HG02571 (cell line): ENCODE measurements around the gene CRK.
A peak's percentile ranks its signal among the peaks of the same experiment; 100 is the strongest.

Experiments
- ATAC-seq: cut with Tn5 transposase; IDR thresholded peaks from one replicate; pipeline ENCODE4 v1.9.1; 2021; ENCODE audit warnings: mild to moderate bottlenecking, moderate library complexity; ENCODE audit not compliant: unreplicated experiment

The CRK gene

GRCh38 chr17:1455797-1456599 lies at the start of gene CRK:
Gene CRK, minus strand, starts transcription at chr17:1456232. Its CDS starts 115 bp downstream, at chr17:1456117.
- ATAC-seq: peak; percentile 87

DNA sequence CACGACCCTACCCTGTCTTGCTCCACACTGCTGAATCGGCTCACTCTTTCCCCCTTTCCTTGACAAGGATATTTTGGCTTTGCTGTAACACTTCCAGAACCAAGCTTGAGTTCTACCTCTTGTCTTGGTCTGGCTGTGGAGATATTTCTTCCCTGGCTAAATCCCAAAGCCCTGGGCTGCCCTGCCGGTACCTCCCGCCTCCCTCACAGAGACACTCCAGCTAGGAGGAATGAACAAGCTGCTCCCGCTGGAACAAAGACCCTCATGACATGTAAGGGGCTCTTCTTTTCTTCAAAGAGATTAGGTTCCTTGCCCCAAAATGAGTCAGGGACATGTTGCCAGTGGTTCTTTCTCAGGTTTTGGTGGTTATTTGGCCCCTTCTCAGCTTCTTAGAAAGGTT lies 49.6 kb upstream of the CRK start:
- ATAC-seq: no peak

- ATAC-seq: no peak
Measured at GRCh38 chr17:1504866-1505265, 48.8 kb upstream of the CRK start.

DNA sequence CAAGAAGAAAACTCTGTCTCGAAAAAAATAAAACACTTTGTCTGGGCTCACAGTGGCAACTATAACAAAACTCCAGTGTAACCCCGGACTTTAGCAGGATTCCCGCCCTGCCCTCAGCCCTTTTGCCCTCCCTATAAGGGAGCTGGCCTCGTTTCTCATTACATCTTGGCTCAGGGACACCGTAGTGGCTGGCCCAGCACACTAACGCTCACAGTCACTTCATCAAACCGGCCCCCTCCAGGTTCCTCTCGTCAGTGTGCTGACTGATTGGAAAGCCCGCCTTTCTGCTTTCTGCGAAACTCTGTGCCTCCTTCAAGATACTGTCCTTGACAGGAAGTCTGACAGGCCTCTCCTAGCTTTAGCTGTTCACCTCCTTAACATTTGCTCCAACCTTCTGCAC lies 47.7 kb upstream of the CRK start:
- ATAC-seq: no peak

DNA sequence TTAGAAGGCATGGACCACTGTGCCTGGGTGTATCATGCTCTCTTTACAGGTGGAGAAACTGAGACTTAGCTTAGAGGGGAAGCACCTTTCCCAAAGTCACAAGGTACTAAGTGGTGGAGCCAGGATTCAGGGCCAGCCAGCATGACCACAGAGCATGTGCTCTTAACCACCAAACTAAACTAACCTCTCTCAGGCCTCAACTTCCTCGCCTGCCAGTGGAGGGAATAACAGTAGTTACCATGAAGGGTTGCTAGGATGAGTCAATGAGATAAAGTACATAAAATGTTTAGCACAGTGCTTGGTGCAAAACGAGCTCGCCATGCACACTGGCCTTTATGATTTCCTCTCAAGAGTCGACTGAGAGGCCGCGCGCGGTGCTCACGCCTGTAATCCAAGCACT lies 42.8 kb upstream of the CRK start:
- no peak for ATAC-seq

DNA sequence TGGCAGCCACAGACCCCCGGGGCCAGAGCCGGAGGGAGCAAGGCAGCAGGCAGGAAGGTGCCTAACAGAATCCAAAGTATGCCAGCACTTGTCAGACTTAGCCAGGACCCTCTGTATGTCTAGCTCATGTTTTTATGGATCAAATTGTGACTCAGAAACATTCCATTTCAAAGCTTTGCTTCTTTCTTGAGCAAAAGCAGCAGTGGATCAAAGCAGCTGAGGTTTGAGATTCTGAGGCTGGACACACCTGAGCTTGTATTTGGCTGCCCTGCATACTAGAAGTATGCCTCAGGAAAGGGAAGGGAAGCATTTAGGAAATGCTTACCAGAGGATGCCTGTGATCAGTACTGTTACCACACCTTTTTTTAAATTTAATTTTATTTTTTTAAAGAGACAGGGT lies 42.2 kb upstream of the CRK start:
- ATAC-seq: no peak

DNA sequence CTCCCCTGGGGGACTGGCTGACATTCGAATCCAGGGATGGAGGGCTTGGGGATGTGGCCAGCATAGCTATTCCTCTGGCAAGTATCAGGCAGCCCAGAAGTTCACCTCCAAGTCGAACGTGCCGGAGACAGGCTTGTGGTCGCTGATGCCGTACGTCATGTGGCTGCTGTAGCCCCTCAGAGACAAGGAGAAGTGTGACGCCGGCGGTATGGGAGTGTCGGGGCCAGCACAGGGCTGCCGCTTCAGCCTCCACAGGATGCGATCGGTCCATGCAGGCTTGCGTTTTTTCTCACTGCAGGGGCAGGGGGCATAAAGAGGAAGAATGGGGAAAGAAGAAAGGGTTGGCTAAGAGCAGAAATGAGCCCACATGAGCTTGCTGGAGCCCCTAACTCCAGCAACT lies 41.8 kb upstream of the CRK start:
- no peak for ATAC-seq

GRCh38 chr17:1496869-1497268 lies 40.8 kb upstream of the CRK start:
- no peak for ATAC-seq

DNA sequence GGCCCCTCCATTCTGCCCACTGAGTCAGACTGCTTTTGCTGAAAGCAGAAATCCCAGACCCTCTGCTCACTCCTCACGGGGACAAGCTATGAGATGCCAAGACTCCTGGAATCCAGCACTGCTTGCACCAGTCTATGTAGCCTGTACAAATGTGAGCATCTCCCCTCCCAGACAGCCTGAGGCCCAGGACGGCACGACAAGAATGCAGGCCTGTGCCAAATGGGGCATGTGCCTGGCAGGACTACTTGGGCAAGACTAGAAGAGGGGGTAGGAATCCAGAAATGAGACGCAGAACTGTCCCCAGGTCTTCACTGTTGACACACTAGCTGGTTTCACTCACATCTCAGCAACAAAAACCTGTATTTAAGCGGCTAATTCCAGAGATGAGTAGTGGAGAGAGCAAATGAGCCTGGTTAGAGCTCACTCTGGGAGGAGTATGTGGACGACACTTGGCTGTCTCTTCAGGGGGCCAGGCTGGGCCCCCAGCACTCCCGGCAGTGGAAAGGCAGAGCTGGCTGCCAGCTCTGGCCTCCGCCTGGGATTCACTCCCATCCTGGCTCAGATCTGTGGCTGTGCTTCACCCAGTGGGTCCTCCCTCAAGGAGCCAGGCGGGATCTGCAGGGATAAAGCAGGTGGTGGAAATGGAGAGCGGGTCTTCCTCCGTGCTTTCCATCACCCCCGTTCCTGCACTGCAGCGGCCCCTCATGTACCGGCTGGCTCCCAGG lies 39.4 kb upstream of the CRK start:
- no peak for ATAC-seq

- ATAC-seq: no peak
Measured at GRCh38 chr17:1494736-1495253, 38.8 kb upstream of the CRK start.

GRCh38 chr17:1494203-1494602 lies 38.2 kb upstream of the CRK start:
- no peak for ATAC-seq

GRCh38 chr17:1493291-1493980 lies 37.4 kb upstream of the CRK start:
- no peak for ATAC-seq

DNA sequence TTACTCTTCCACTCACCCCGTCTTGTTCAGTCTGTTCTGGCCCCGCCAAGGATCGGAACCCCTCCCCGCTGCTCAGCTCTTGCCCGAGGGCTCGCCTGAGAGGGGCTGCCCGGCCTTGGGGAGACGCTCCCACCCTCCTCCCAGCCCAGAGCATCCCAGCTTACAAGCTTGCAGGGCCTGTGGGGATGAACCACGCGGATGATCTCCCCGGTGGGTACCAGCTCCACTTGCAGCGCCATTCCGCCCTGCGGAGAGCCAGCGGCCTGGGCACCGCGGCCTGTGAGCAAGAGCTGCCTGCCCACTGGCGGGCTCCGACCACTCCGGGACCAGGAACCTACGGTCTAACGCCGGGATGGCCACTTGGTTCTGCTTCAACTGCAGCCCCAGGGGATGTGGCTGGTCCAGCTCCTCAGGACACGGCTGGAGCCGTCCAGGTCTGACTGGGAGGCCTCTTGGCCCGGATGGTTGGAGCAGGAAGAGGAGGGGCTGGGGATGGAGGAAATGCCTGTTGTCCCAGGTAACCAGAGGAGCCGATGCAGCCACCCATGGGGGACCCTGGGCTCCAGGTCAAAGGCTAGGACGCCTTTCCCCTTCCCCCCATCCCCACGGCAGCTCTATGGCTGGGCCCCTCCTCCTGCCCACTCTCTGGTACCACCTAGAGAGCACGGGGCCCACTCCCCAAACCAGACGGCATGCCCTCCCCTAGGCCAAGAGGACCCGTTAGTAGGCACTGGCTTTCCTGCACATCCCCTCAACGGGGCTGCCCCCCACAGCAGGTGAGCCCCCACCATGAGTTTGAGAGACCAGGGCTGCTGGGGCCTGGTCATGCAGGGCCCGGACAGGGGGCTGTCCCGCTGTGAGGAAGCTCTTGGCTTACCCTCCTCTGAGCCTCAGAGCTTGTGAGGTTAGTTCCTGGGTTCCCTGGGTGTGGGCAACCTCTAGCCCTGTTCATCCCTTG lies 36.5 kb upstream of the CRK start, which contains the start of gene MYO1C:
TSS of gene MYO1C (minus strand) at position 438 of the 958 bp plus-strand sequence. CDS start at position 239, 199 bp downstream.
- ATAC-seq: no peak

DNA sequence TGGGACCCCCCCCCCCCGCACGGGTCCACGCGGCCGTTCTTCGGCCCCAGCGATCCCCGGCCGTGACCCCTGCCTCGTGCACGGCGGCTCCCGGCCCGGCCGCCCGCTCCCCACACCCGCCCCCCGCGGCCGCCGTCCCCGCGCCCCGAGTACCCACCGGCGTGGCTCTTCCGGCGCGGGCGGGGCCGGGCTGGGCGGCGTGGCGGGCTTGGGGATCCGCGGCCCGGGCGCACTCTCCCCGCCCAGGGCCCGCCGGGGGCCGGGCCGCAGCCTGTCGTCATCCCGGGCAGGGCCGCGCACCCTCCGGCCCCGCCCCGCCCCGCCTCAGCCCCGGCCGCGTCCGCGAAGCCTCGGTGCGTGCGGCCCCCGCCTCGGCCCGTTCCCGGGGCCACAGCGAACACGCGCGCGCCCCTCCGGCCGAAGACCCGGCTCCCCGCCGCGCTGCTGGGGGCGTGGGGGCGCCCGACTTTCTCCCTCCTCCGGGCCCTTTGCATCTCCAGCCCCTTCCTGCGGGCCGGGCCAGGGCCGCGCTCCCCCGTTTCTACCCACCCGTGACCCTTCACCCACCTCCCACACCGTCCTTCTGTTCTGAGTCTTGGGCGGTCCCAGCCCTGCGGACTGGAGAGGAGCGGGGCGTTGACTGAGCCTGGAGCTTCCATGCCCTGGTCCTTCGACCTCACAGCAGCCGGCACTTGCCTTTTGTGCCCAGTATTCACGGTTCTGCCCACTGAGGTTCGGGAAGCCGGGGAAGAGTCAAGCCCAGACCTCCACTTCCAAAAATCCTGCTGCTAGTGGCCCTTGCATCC lies 35.6 kb upstream of the CRK start:
- no peak for ATAC-seq

DNA sequence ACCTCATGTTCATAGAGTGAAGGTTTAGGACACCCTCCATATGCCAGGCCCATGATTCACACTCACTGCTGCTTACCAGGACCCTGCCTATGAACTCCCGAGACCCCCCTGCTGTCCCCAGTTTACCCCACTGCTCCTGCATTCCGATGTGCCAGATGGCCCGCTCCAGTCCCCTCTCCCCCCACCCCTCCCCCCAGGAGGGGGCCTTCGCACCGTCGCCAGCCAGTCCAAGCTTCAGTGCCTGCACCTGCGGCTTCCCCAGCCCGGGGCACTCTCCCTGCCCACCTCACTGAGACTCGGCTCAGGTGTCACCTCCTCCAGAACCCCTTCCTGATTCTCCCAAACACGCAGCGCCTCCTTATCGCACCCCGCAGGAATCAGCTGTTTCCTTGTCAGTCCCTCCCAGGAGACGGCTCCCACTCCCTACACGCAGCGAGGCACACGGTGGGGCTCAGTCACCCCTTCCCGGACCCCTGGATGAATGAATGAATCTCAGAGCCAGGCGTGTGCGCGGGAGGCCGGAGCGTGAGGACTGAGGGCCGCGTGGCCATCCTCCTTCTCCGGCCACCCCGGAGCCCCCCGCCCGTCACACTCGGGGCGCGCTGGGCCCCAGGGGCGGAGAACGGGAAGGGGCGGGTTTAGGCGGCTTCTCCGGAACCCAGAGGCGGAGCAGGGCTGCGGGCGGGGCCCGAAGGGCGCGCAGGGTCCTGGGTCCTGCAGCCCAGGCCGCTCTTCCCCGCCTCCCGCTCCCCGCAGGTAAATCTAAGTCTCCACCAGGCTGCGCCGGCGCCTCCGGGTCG lies 34.8 kb upstream of the CRK start:
- peak; percentile 48 for ATAC-seq

DNA sequence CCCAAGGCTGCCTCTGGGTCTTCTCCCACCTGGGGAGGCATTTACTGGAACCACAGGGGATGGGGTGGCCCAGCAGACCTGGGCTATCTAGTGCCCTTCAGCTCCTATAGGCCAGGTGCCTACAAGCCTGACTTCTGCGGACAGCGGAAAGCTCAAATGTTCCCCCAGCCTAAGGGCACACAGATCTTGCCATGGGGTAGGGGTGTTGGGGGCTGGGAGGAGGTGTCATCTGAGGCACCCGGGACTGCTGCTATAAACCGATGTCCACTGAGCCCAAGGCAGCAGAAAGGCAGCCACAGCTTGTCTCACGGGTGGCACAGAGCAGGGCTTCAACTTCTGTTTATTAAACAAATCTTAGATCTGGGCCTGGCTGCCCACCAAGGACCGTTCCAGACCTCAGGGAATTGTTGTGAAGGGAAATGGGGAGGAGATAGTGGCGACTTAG lies 32.8 kb upstream of the CRK start:
- ATAC-seq: no peak

DNA sequence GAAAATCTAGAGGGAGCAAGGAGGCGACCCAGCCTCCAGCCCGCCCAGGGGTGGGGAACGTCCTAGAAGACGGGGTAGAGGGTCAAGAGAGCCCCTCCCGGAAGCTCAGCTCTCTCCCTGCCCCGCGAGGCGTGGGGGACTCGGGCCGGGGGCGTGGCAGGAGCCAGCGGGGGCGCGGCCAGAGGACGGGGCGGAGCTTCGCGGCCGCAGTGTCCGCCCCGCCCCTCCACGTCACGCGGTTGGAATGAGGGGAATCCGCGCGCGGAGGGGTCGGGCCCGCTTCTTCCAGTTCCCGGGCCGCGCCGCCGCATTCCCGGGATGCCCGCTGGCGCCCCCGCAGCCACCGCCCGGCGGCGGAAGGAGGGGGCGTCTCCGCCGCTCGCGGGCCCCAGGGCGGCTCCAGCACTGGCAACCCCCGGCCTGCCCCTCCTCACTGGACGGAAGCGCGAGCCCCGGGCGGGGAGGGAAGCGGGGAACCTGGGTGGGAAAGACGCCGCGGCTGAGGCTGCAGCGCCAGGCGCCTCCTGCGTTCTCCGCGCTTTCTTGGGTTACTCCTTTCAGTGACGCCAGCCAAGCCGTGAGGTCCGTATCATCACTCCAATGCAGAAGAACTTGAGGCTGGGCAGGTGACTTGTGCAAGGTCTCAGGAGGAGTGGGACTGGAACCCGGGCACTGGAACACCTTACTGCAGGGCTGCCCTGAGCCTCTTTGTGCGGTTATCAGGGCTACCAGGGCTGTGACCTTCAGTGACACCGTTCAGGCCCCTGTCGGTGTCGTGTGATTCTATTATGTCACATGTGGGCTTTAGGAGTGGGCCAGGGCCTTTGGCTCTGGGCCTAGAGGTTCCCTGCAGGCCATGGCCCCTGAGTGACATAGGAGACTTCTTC lies 32.1 kb upstream of the CRK start:
- ATAC-seq: peak; percentile 35
